GM18873 (cell line): ENCODE data around the gene DCLRE1A.
A peak's percentile ranks its signal among the peaks of the same experiment; 100 is the strongest.
"Not testable (repeated sequence)": the region's sequence is repeated elsewhere in the genome, so short reads cannot be mapped to it uniquely, and the experiment has no call there.

Experiments used
- ATAC-seq: cut with Tn5 transposase; IDR thresholded peaks from one replicate; pipeline ENCODE4 v1.9.1; 2021; ENCODE audit warnings: mild to moderate bottlenecking, moderate library complexity, moderate number of reproducible peaks; ENCODE audit not compliant: unreplicated experiment, low FRiP score

The DCLRE1A gene

DNA sequence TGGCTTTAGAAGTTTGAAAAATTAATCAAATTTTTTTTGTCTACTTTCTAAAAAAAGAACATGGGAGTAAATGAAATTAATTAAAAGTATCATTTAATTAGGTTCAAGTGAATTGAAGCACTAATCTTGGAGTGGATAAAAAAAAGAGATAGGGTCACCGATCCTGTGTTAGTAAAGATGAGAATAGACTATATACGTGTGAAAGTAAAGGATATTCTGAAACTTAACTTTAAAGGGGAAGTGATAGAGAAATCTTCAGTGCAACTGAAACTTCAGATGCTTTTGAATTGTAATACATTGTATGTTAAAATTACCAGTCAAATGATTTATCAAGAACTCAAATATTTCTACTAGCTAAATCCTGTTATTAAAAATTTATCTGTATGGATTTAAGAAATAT is 5.4 kb upstream of the DCLRE1A start:
- ATAC-seq: peak; percentile 36

DNA sequence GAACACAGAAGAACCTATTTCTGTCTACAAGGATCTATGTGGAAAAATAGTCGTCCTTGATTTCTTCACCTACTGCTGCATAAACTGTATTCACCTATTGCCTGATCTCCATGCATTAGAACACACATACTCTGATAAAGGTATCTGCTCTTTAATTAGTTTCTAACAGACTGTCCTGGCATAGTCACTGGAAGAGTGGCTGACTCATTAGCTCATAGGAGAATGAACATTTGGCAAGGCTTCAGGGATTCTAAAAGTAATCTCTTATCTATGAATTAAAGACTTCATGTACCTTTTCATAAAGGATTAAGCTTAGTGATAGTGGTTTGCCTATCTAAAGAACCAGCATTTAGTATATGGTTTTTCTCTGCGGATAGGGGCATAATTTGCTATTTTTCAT is 4.7 kb upstream of the DCLRE1A start:
- no peak for ATAC-seq

DNA sequence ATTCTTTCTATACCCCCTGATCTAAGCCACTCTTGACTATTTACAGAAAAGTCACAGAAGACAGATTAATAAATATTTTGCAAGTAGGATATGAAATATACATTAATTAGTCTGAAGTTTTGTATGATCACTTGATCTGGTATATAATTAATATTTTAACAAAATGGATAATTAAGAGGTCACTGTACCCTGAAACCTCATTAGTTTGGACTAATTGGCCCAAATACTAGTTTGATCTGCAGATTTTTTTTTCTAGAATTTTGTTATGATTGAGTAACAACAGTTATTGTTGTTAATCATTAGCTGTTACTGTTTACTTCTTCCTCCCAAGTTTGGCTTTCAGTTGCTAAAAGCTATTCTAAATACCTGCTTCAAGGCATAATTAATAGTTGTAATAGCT is 3.3 kb upstream of the DCLRE1A start:
- no peak for ATAC-seq

DNA sequence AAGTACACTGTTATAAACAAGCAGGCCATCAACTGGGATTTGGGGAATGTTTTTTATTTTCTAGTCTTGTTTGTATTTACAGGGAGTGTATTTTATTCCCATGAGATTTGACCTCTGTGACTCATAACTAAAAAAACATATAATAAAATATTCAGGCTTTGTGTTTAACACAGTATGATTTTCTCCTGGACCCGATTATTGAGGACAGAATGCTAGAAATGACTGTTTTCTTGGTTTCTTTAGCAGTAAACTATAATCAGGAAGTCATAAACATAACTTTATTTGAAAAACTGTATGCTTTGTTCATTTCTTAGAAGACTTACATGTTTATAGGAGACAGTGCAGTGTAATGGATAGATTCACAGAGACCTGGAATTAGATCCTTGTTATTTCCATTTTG is 2.7 kb upstream of the DCLRE1A start:
- ATAC-seq: no peak

DNA sequence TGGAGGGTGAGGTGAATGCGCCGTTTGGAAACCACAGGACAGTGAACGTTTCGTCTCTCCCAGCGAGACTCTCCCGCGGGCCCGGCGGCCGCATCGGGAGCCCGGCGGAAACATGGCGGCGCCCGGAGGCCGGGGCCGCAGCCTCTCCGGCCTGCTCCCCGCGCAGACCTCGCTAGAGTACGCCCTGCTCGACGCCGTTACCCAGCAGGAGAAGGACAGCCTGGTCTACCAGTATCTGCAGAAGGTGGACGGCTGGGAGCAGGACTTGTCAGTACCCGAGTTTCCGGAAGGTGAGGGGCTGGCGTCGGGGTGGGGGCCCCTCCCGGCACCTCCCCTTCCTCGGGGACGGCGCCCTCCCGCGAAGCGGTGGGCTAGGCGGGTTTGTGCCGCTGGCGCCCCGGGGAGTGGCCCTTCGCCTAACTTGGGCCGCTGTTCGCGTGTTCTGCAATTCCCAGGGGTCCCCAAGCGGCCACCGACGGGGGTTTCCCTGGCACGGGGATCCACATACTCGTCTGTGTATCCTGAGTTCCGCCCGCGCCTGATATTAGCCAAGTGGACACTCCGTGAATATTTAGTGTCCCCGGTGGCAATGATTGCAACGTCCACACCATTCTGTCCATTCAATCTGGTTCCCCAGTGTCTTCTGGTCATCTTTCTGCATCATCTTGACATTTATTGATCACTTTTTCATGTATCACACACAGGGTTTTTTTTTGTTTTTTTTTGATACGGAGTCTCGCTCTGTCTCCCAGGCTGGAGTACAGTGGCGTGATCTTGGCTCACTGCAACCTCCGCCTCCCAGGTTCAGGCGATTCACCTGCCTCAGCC is 1.1 kb upstream of the DCLRE1A start:
- peak; percentile 29 for ATAC-seq

DNA sequence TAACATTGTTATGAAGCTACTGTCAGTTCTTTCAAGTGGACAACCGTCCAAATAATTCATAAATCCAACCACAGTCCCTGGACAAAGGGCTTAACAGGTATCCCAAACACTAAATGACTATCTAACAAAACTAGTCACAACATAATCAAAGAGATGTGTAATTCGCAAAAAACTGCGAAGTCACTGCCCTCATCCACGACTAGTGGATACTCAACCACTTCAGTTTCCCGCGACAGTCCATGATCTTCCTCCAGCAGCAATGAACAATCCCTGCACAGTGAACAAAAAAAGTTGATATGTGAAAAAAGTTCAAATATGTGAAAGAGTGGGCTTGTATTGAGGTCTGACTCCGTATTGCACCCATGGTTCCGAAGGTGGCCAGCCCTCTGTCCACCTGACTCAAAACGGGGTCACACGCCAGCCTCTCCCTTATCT is 287 bp downstream of the DCLRE1A start:
- ATAC-seq: no peak

DNA sequence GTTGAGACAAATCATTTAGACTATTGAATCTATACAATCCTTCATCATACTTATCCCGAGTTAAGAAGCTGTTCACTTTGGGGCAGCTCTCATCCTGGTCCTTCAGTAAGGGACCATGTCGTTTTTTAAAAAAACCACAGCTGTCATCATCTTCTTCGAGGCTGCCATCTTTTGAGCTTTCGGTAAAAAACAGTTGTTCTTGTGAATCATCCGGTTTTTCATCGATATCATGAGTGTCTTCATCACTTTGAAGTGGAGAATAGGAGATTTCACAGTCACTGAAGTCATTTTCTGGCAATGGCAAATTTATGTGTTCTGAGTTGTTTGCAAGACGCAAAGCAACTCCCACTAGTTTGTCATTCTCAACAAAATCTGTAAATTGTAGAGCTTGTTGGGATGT is 3.9 kb downstream of the DCLRE1A start:
- no peak for ATAC-seq

DNA sequence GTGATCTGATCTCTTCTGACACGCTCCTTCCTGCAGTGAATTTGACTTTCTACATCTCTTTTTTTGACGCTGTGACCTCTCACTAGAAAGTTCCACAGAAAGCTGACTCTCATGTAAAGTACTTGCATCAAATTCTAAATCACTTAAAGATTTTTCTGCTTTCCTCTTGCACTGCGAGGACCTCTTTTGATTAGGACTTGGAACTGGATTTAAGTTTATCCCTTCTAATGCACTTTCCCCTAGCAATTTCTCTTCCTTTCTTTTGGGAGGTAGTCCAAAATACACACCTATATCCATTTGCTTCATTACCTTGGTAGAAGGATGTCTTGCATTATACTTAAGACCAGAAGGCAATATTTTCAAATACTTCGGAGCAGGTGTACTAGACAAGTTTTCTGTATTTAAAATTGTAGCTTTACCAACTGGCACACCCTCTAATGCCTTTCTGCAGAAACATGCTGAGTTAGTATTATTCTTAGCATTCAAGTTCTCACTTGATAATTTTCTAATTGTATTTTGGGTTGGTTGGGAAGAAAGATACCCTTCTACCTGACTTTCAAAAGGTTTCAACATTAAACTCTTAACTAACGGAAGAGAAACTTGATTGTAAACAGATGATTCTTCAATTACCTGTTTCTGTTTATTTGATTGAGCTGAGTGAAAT is 4.6 kb downstream of the DCLRE1A start:
- ATAC-seq: no peak

DNA sequence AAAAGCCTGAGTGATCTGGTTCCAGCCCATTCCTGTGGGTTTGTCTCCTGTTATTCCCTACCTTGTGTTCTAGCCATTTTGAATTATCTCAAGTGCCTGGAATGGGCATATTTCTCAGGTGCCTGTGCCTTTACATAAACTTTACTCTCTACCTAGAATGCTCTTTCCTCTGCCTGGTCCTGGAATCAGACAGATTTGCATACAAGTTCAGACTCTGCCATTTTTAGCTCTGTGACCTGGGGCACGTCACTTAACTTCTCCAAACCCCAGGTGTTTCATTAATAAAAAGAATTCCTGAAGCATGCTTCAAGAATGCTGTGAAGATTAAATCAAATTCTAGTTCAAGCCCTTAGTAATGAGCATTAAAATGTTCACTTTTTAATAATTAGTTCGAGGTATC is 7.8 kb downstream of the DCLRE1A start:
- ATAC-seq: no peak

DNA sequence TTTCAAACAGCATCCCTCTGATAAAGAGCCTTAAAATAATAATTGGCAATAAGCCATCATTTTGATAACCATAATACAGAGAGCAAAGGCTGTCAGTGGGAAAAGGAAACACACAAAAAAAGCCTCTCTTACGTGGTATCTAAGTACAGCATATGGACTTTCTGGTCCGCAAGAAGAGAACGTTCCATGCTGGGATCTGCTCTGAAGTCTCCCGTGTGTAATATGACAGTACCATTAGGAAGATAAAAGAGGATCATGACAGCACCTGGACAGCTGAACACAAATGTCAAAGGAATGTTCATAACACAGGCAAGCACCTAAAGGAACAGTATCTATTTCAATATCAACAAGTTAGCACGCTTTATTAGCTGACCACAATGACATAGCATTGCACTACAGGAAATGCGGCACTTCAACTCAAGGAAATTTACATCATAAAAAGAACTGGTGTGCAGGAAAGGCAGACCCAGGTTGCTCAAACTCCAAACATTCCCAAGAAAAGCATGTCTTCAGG is 9.9 kb downstream of the DCLRE1A start:
- ATAC-seq: no peak

DNA sequence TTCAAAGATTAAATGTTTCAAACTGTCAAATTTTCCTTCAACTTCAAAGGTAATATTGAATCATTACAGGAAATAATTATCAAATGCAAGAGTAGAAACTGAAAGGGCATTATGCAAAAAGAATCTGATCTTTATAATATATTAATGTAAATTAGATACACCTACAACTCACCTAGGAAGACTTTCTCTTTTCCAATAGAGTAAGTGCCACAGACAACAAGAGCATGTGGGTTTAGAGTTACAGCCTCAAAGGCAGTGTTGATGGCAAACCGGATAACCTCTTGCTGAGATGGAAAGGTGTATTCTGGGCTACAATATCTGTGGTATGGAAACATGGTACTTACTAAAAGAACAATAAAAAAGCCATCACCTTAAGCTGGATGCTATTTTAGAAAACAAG is 11.7 kb downstream of the DCLRE1A start:
- ATAC-seq: no peak

DNA sequence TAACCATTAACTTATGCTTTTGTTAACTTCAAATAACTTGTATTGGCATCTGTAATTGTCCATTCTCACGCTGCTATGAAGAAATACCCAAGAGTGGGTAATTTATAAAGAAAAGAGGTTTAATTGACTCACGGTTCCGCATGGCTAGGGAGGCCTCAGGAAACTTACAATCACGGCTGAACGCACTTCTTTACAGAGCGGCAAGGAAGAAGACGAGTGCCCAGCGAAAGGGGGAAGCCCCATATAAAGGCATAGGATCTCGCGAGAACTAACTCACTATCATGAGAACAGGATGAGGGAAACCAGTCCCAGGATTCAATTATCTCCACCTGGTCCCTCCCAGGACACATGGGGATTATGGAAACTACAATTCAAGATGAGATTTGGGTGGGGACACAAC is 25.3 kb downstream of the DCLRE1A start:
- not testable (repeated sequence) for ATAC-seq

DNA sequence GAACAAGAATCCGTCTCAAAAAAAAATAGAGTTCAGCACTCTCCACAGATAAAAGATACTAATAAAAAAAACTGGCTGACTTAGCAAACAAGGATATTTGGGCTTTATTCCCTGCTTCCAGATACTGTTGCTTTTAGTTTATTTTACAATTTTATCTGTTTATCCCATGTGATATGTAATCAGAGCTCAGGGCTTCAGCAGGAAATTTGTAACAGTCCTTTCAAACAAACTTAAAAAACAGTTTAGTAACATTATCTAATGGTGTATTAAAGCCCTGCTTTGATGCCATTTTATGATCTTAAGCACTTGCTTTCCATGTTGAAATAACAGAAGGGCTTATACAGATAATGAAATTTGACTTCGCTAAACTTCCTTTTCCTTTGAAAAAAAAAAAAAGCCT is 28.1 kb downstream of the DCLRE1A start:
- ATAC-seq: no peak

DNA sequence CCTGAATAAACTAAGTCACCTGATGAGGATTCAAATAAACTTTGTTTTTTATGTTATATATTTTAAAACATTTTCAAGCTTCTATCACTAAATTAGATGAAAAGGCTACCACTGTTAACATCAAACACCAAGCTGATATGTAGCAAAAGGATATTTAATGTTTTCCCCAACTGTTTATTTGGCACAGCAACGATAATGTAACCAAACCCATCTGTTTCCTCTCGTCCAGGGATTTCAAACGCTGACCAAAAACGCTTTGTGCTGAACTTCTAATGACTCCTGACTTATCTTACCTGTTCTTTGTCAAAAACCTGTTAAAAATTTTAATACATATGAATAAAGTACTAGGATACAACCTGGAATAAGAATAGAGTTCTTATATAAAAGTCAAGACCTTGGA is 30.5 kb downstream of the DCLRE1A start:
- ATAC-seq: no peak

DNA sequence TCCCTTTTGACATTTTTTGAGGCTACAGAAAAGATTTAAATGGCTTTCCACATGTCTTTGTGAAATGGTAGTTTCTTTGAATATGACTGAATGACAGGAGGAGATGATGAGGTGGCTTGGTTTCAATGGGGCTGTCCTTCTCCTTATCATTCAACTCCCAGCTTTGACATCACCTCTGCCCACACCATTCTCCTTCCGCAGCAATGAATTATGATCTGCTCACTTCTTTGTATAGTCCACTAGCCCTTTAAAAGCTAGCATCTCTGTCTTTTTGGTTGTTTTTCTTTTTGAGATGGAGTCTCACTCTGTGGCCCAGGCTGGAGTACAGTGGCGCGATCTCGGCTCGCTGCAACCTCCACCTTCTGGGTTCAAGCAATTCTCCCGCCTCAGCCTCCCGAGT is 31.7 kb downstream of the DCLRE1A start:
- no peak for ATAC-seq

DNA sequence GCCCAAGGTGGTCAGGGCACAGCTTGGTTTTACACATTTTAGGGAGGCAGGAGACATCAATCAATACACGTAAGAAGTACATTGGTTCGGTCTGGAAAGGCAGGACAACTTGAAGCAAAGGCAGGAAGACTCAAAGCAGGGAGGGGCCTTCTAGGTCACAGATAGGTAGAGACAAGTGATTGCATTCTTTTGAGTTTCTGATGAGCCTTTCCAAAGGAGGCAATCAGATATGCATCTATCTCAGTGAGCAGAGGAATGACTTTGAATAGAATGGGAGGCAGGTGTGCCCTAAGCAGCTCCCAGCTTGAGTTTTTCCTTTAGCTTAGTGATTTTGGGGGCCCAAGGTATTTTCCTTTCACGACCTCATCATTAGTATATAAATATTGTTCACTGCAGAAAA is 32.6 kb downstream of the DCLRE1A start:
- ATAC-seq: not testable (repeated sequence)

DNA sequence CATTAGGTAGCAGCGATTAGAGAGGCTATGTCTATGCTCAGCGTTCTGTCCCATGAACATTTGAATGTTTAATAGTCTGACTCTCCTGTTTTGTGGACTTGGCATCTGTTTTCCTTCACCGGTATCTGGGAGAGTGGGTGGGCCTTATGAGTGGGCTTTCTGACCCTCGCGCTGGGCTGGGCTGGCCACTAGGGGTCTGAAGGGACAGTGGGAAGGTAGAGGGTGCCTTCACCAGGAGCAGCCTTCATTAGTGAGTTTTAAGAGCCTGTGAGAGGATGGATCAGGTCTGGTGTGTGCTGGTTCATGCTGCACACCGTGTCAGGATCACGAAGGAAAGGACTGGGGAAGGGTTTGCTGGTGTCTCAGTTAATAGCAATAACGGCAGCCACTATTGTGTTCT is 33.4 kb downstream of the DCLRE1A start:
- no peak for ATAC-seq

DNA sequence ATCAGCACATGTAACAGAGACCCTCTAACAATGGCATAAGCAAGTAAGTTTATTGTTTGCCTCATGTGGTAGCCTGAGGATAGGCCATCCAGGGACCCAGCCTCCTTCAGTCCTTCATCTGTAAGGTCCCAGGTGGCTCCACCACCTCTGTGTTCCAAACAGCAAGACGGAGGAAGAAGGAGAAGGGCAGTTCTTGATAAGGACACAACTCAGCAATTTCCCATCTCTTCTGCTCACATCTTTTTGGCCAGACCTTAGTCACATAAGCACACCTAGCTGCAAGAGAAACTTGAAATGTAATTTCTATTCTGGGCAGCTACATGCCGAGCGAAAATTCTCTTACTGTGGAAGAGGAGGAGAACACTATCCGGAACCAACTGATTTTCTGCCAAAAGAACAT is 33.9 kb downstream of the DCLRE1A start:
- ATAC-seq: no peak

DNA sequence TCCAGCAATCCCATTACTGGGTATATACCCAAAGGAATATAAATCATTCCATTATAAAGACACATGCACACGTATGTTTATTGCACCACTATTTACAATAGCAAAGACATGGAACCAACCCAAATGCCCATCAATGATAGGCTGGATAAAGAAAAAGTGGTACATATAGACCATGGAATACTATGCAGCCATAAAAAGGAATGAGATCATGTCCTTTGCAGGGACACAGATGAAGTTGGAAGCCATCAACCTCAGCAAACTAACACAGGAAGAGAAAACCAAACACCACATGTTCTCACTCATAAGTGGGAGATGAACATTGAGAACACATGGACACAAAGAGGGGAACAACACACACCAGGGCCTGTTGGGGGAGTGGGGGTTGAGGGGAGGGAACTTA is 39.2 kb downstream of the DCLRE1A start:
- not testable (repeated sequence) for ATAC-seq

DNA sequence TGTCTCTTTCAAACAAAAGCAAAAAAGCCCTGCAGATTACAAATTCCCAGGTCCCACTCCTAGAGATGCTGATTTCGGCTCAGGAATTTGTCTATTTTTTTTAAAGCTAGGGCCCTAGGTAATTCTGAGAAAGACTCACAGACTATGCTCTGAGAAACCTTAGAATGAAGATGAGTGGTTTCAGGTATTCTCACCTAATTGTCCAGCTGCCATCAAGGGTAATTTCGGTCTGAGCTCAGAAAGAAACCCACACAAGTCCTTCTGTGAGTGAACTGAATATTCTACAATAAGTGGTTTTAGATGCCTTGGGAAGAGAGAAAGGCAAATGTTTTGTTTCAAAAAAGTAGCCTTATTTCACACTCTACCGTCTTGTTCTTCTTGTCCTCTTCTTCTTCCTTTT is 45.7 kb downstream of the DCLRE1A start:
- ATAC-seq: no peak

DNA sequence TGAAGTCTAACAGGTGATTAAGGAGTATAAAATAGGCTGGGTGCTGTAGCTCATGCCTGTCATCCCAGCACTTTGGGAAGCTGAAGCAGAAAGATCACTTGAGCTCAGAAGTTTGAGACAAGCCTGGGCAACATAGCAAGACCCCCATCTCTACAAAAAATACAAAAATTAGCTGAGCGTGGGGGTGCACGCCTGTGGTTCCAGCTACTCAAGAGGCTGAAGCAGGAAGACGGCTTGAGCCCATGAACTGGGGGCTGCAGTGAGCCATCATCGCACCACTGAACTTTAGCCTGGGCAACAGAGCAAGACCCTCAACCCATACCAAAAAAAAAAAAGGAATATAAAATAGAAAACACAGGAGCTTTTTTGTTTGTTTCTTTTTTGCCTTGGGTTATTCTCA is 47.4 kb downstream of the DCLRE1A start:
- no peak for ATAC-seq

DNA sequence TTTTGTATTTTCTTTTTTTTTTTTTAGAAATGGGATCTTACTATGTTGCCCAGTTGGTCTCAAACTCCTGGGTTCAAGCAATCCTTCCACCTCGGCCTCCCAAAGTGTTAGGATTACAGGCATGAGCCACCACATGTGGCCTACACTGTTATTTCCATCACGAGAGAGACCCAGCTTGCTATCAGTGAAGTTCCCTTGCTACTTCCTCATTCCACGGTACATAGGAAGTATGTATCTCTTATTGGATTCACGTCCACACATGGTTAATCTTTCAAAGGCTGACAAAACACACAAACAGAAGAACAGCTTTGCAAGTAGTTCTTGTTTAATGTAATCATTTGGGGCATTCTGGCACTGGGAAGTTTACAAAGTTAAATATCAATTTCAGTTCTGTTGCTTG is 50.9 kb downstream of the DCLRE1A start:
- no peak for ATAC-seq
